K562 (cell line): ENCODE data around the gene HEPACAM2. TPM values are rescaled to one million over a fixed set of nuclear protein-coding genes. Genes with fewer than 3 reads are reported as not detected.

Experiments used
- ATAC-seq: fragments of 200-7000 bp; cut with Tn5 transposase; 3 replicates; pipeline ENCODE4 v1.9.1; 2020; ENCODE audit warnings: moderate library complexity
- BruUV-seq: library from RNA; stranded (reverse); fragments of 400-500 nt; replicated peaks from 2 replicates; lab custom pipeline; 2021; lab: Mats Ljungman, UMichigan
- CTCF ChIA-PET: fragments of 300-600 bp; formaldehyde crosslinking; extraction: SDS; loops from one replicate; lab custom pipeline; 2021; ENCODE audit warnings: low intra/inter-chr PET ratio; lab: Yijun Ruan, JAX
- POLR2A ChIA-PET: fragments of 300-600, 350-650 bp; sonication (Branson Sonifier 250); formaldehyde crosslinking; extraction: SDS; loops from one replicate; lab custom pipeline; 2021; ENCODE audit warnings: antibody characterized with exemption, inconsistent platforms; lab: Yijun Ruan, JAX
- DNase-seq, 4 experiments: peaks; one replicate each; pipeline versions ENCODE4 v3.0.0 to v3.0.0-alpha.2; 2011 to 2018; ENCODE audit warnings: low spot score in 3 of 4, mixed read lengths in 3 of 4; ENCODE audit errors: extremely low read depth in 1 of 4
- FAIRE-seq: peaks from 2 replicates; lab custom pipeline; 2011; peaks lifted over from hg19 to GRCh38; lab: Jason Lieb, UNC
- H2AFZ ChIP-seq: 2 replicates; pipeline ENCODE4 v1.6.0; 2011; ENCODE audit warnings: low read depth, low read length, control low read depth, inconsistent platforms
- H3K27ac ChIP-seq: fragments of 200-600 bp; 3 replicates; pipeline ENCODE4 v1.8.0; 2011; ENCODE audit warnings: low read depth, mild to moderate bottlenecking, control low read depth, inconsistent platforms, low read length, moderate library complexity, mixed read lengths; ENCODE audit errors: extremely low read depth
- H3K27me3 ChIP-seq, 2 experiments: fragments of 300-600 bp in 1 of 2; 2 replicates in 1 of 2; 3 replicates in 1 of 2; pipeline versions ENCODE4 v1.6.0 to v1.8.0; 2011; ENCODE audit warnings: inconsistent platforms in 2 of 2, low read length in 2 of 2, mild to moderate bottlenecking in 1 of 2, mixed read lengths in 1 of 2, moderate library complexity in 1 of 2; ENCODE audit not compliant: control insufficient read depth in 2 of 2, insufficient read depth in 2 of 2
- H3K36me3 ChIP-seq: fragments of 300-600 bp; 3 replicates; pipeline ENCODE4 v1.8.0; 2011; ENCODE audit warnings: mild to moderate bottlenecking, low read length, inconsistent platforms; ENCODE audit not compliant: control insufficient read depth, insufficient read depth
- H3K4me1 ChIP-seq, 2 experiments: fragments of 200-600 bp in 1 of 2; replicated peaks in 1 of 2; 2 replicates in 1 of 2; 3 replicates in 1 of 2; pipeline versions ENCODE4 v1.5.1 to v1.8.0; 2011; ENCODE audit warnings: inconsistent platforms in 2 of 2, low read length in 2 of 2, mild to moderate bottlenecking in 1 of 2, mixed read lengths in 1 of 2, moderate library complexity in 1 of 2; ENCODE audit not compliant: control insufficient read depth in 2 of 2, insufficient read depth in 2 of 2
- H3K4me2 ChIP-seq: 2 replicates; pipeline ENCODE4 v1.6.1; 2011; ENCODE audit warnings: low read length, control low read depth, inconsistent platforms, mixed read lengths; ENCODE audit not compliant: insufficient read depth
- H3K4me3 ChIP-seq: fragments of 200-600 bp; sonication (generic), shearing (Covaris generic); 2 replicates; pipeline ENCODE4 v1.5.1; 2016; ENCODE audit warnings: control low read depth, inconsistent platforms
- H3K79me2 ChIP-seq: fragments of 200-600 bp; 3 replicates; pipeline ENCODE4 v1.8.0; 2011; ENCODE audit warnings: low read length, inconsistent platforms; ENCODE audit not compliant: control insufficient read depth, insufficient read depth
- H3K9ac ChIP-seq, 2 experiments: 2 replicates each; pipeline versions ENCODE4 v1.6.0 to v1.6.1; 2011; ENCODE audit warnings: low read depth in 2 of 2, low read length in 2 of 2, control low read depth in 1 of 2, inconsistent platforms in 1 of 2, mild to moderate bottlenecking in 1 of 2, mixed read lengths in 1 of 2; ENCODE audit not compliant: insufficient read depth in 1 of 2
- H3K9me1 ChIP-seq: one replicate; pipeline ENCODE4 v1.6.0; 2011; ENCODE audit warnings: inconsistent platforms, mild to moderate bottlenecking, low read length, moderate library complexity; ENCODE audit not compliant: control insufficient read depth, insufficient read depth
- H3K9me3 ChIP-seq: replicated peaks from 2 replicates; pipeline ENCODE4 v1.5.1; 2011; ENCODE audit warnings: low read depth, low read length, inconsistent platforms; ENCODE audit not compliant: control insufficient read depth, insufficient read depth
- H4K20me1 ChIP-seq: replicated peaks from 2 replicates; pipeline ENCODE4 v1.6.1; 2011; ENCODE audit warnings: low read length, inconsistent platforms, mixed read lengths; ENCODE audit not compliant: control insufficient read depth, insufficient read depth
- E2F8 ChIP-seq: fragments of 450-650 bp; IDR thresholded peaks from 2 replicates; pipeline ENCODE4 v1.7.1; 2018; ENCODE audit warnings: mild to moderate bottlenecking, low read depth; ENCODE audit not compliant: partially characterized antibody
- FOXA3 ChIP-seq, 2 experiments: fragments of 450-650 bp in 1 of 2; sonication (generic) in 1 of 2; formaldehyde crosslinking; IDR thresholded peaks in 1 of 2; conservative IDR thresholded peaks in 1 of 2; 2 replicates each; pipeline versions ENCODE4 v1.4.0 to v1.8.0; 2020 to 2022; ENCODE audit warnings: mild to moderate bottlenecking in 2 of 2, missing genetic modification reagents in 1 of 2
- JUN ChIP-seq, 2 experiments: sonication (generic) in 1 of 2; formaldehyde crosslinking in 1 of 2; IDR thresholded peaks; 2 replicates each; pipeline versions ENCODE4 v1.6.1 to v1.8.0; 2012 to 2022; ENCODE audit warnings: borderline replicate concordance in 2 of 2, mild to moderate bottlenecking in 2 of 2, improper control_type of control experiment in 1 of 2, low read depth in 1 of 2, low read length in 1 of 2, missing genetic modification reagents in 1 of 2
- MBD2 ChIP-seq: sonication (generic); IDR thresholded peaks from 2 replicates; pipeline ENCODE4 v1.6.1; 2016; ENCODE audit warnings: low read depth, borderline replicate concordance
- MCM2 ChIP-seq: fragments of 450-650 bp; IDR thresholded peaks from 2 replicates; pipeline ENCODE4 v1.6.1; 2017; ENCODE audit warnings: low read depth, mild to moderate bottlenecking
- MTA2 ChIP-seq: fragments of 450-650 bp; IDR thresholded peaks from 2 replicates; pipeline ENCODE4 v1.6.1; 2016; ENCODE audit warnings: low read depth
- PHB2 ChIP-seq: fragments of 450-650 bp; IDR thresholded peaks from 2 replicates; pipeline ENCODE4 v1.6.1; 2017; ENCODE audit warnings: low read depth
- SMAD2 ChIP-seq: fragments of 150-350 bp; IDR thresholded peaks from 2 replicates; pipeline ENCODE4 v1.6.1; 2014; ENCODE audit warnings: low read depth, mild to moderate bottlenecking, low read length
- SRF ChIP-seq, 2 experiments: fragments of 250-450, 450-650 bp in 1 of 2; sonication (Bioruptor Pico) in 1 of 2; sonication (generic) in 1 of 2; formaldehyde crosslinking; IDR thresholded peaks; 2 replicates each; pipeline versions ENCODE4 v1.5.0 to v1.5.1; 2020 to 2022; ENCODE audit warnings: mild to moderate bottlenecking in 1 of 2, missing genetic modification reagents in 1 of 2
- SRSF9 ChIP-seq: fragments of 200-400 bp; formaldehyde crosslinking; IDR thresholded peaks from 2 replicates; pipeline ENCODE4 v1.6.1; 2017; ENCODE audit warnings: low read depth, low read length, borderline replicate concordance
- SUPT5H ChIP-seq: fragments of 450-650 bp; IDR thresholded peaks from 2 replicates; pipeline ENCODE4 v1.6.1; 2016
- ZNF140 ChIP-seq: fragments of 250-450 bp; sonication (Bioruptor Pico); IDR thresholded peaks from 2 replicates; pipeline ENCODE4 v1.8.0; 2021; ENCODE audit warnings: moderate library complexity, mild to moderate bottlenecking, inconsistent platforms
- ZNF175 ChIP-seq: fragments of 200-800 bp; sonication (Bioruptor generic); IDR thresholded peaks from 2 replicates; pipeline ENCODE4 v1.6.1; 2016; ENCODE audit warnings: low read depth, mild to moderate bottlenecking, missing genetic modification characterization, missing compliant biosample characterization
- WGBS: fragments of 100-300 bp; shearing (Covaris generic); methylation state at CpG from one replicate; pipeline ENCODE4 v1.1.6; 2016; ENCODE audit warnings: low coverage, mixed read lengths; ENCODE audit not compliant: insufficient coverage; ENCODE audit errors: missing lambda C conversion rate; 5-methylcytosine and 5-hydroxymethylcytosine counted together
- in situ Hi-C: fragments of 300-500 bp; cut with MboI; formaldehyde crosslinking; loops from 4 replicates; pipeline ENCODE4 v1.15.0; 2018; ENCODE audit warnings: inconsistent platforms, mixed read lengths
- intact Hi-C: fragments of 100-400 bp; cut with micrococcal nuclease; formaldehyde crosslinking; loops from 2 replicates; pipeline ENCODE4 v1.14.2; 2022
- polyA plus RNA-seq, 8 experiments: library from polyadenylated mRNA; depleted of rRNA in 4 of 8; stranded (reverse) in 5 of 8; unstranded in 3 of 8; fragments of >200 nt; fragmentation: Nextera tagmentation in 2 of 8; fragmentation: Illumina TruSeq in 1 of 8; extraction: Ambion mirVana in 2 of 8; extraction: Trizol in 1 of 8; gene quantifications; 2 replicates each; pipeline versions ENCODE4 v1.2.1 to v1.2.3, GENCODE V29; 2011 to 2014; ENCODE audit warnings: inconsistent platforms in 1 of 8, missing spikeins in 1 of 8
- total RNA-seq, 7 experiments: library from RNA; depleted of rRNA in 6 of 7; stranded (reverse); fragments of >200 nt in 6 of 7; fragmentation: Illumina TruSeq in 2 of 7; extraction: Trizol in 2 of 7; gene quantifications; 2 replicates each; pipeline versions ENCODE4 v1.2.1 to v1.2.3, GENCODE V29; 2011 to 2021; ENCODE audit warnings: low replicate concordance in 1 of 7
- TF ChIP-seq, protein P1 (sequence below): fragments of 450-650 bp; IDR thresholded peaks from one replicate; pipeline ENCODE4 v1.6.1; 2018; ENCODE audit warnings: mild to moderate bottlenecking, moderate library complexity; ENCODE audit not compliant: partially characterized antibody

Gene HEPACAM2
- total and polyA plus RNA-seq, 9 of the 15 experiments (the other 6 are each of a cell fraction or from before 2014, with no cell fraction given) = 2.0 to 6.5 (median 3.9) TPM

DNA sequence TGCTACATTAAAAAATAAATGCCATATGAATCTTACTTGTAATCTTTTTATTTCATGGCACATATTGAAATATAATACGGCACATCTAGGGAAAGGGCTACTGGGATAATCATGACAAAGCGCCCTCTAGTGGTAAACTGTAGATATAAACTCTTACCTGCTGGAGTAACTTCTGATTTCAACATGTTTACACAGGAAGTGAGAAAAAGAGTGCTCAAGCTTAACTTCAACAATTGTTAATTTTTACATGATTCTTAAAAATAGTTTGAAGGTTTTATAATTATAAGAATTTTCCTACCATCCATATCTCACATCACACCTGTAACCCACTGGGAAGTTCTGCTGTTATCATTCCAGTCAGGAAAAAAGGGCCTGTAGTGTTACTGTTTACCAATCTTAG lies 2.0 kb upstream of the HEPACAM2 start:
- H3K36me3 ChIP-seq = no peaks in the 10 kb centered on the region
- H3K4me3 ChIP-seq = no peak overlapping the region
- no peaks in the 10 kb centered on the region for H3K27me3 ChIP-seq
- no peak overlapping the region for H3K4me2 ChIP-seq
- peaks cover 0 to 3% of the 10 kb centered on the region in 2 experiments; a peak in 3 of 5 replicates for H3K4me1 ChIP-seq
- peak; percentile 68 to 75 (median 72) for DNase-seq
- CTCF ChIA-PET = interaction anchor here (0.6 to 0.9 kb wide), 4 partner anchors 48 to 781 kb away, joined by 3 to 5 read pairs (median 3); partner anchors contain the start of gene GATAD1
- POLR2A ChIA-PET = no interaction called here
- peak; percentile 19 for FAIRE-seq
- no TSS peak for BruUV-seq
- intact Hi-C loops (loop anchor here (1.0 to 10.0 kb wide), 3 partner anchors 50 to 604 kb away; no protein-coding TSS in a partner anchor), in situ Hi-C loops (no loop called here)
- no peak overlapping the region for H3K27ac ChIP-seq
- ATAC-seq = 0 out of 3 replicates have a peak, but pooled peaks have one; percentile 19
- no peak overlapping the region for H3K9ac ChIP-seq
- WGBS = 5% methylated on average over 2 of the region's 2 CpGs
- H4K20me1 ChIP-seq = no peaks in the 10 kb centered on the region
- H3K79me2 ChIP-seq = peaks cover 10% of the 10 kb centered on the region; the same call in 2 of the 3 replicates
- H3K9me1 ChIP-seq = no peaks in the 10 kb centered on the region
- H2AFZ ChIP-seq = peak overlapping the region; percentile 47; the same call in 1 of the 2 replicates
- H3K9me3 ChIP-seq = no peaks in the 10 kb centered on the region
- TF ChIP-seq, protein P1, sequence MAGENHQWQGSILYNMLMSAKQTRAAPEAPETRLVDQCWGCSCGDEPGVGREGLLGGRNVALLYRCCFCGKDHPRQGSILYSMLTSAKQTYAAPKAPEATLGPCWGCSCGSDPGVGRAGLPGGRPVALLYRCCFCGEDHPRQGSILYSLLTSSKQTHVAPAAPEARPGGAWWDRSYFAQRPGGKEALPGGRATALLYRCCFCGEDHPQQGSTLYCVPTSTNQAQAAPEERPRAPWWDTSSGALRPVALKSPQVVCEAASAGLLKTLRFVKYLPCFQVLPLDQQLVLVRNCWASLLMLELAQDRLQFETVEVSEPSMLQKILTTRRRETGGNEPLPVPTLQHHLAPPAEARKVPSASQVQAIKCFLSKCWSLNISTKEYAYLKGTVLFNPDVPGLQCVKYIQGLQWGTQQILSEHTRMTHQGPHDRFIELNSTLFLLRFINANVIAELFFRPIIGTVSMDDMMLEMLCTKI = no peak
- no peak for TF ChIP-seq SRSF9
- no peak for TF ChIP-seq JUN (IDR thresholded peaks at IDR 0.05; ENCODE audit: borderline replicate concordance, low read depth, low read length)
- TF ChIP-seq JUN (CRISPR knock-in tag; IDR thresholded peaks at IDR 0.05; ENCODE audit: borderline replicate concordance) = no peak
- TF ChIP-seq PHB2 = no peak
- no peak for TF ChIP-seq MTA2
- TF ChIP-seq MBD2 = no peak
- no peak for TF ChIP-seq ZNF175 (CRISPR knock-in tag)
- TF ChIP-seq SMAD2 = no peak
- 0 out of 4 replicates have a peak, but pooled peaks of 1 of the 2 experiments have one; percentile 14 for TF ChIP-seq FOXA3 (CRISPR knock-in tag; conservative IDR thresholded peaks at IDR 0.05 in 1 of 2, IDR thresholded peaks at IDR 0.05 in 1 of 2)
- no peak for TF ChIP-seq SRF (CRISPR knock-in tag; IDR thresholded peaks at IDR 0.05)
- TF ChIP-seq SUPT5H = no peak
- TF ChIP-seq ZNF140 = no peak
- no peak for TF ChIP-seq MCM2
- TF ChIP-seq E2F8 = no peak
